Measurements from ENCODE around the gene UNG. TPM values are rescaled to one million over a fixed set of nuclear protein-coding genes. Genes with fewer than 3 reads are reported as not detected.

The UNG gene
- total RNA-seq, 4 donors from 2014 or later, result 28.0 to 43.1 (median 38.7) TPM

GRCh38 chr12:109074866-109075265 is 22.5 kb upstream of the UNG start:
- intact Hi-C loops (cut with DNase I), result no loop called here
- no peak for DNase-seq

DNA sequence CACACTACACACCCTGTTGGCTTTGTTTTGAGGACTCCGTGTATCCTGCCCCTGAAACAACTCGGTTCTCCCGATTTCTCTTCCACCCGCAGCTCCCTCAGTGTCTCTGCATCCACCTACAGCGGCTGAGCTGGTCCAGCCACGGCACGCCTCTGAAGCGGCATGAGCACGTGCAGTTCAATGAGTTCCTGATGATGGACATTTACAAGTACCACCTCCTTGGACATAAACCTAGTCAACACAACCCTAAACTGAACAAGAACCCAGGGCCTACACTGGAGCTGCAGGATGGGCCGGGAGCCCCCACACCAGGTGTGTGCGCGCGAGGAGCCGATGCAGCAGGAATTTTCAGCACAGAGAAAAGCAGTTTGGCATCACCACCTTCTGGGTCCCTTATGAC is 14.6 kb upstream of the UNG start:
- Histone ChIP-seq H3K36me3 (peaks cover 13 to 92% (median 49%) of the 10 kb centered on the region in 3 donors), H3K27ac (no peak overlapping the region), H3K4me3 (no peak overlapping the region), H3K4me1 (no peaks in the 10 kb centered on the region), H3K9me3 (no peaks in the 10 kb centered on the region), H3K27me3 (no peaks in the 10 kb centered on the region)
- TF ChIP-seq POLR2A (IDR thresholded peaks at IDR 0.05) (no peak), CTCF (IDR thresholded peaks at IDR 0.05) (no peak)
- 90 to 91% methylated on average over 9 to 14 of the region's 14 CpGs for WGBS, 2 donors
- intact Hi-C loops (cut with DNase I), result no loop called here
- no peak for DNase-seq

More at GRCh38 chr12:109074866-109075265, 22.5 kb upstream of the UNG start:
- Histone ChIP-seq H3K4me1 (no peaks in the 10 kb centered on the region), H3K27ac (no peak overlapping the region), H3K4me3 (no peak overlapping the region), H3K36me3 (peaks cover 0 to 79% (median 13%) of the 10 kb centered on the region in 3 donors), H3K9me3 (no peaks in the 10 kb centered on the region), H3K27me3 (no peaks in the 10 kb centered on the region)
- TF ChIP-seq POLR2A (IDR thresholded peaks at IDR 0.05), result no peak
- TF ChIP-seq CTCF (IDR thresholded peaks at IDR 0.05), result no peak

- no peak for TF ChIP-seq POLR2A (IDR thresholded peaks at IDR 0.05)
- TF ChIP-seq CTCF (IDR thresholded peaks at IDR 0.05), result no peak
- Histone ChIP-seq H3K27me3 (no peaks in the 10 kb centered on the region), H3K27ac (no peak overlapping the region), H3K4me1 (no peaks in the 10 kb centered on the region), H3K4me3 (no peak overlapping the region), H3K36me3 (peaks cover 13 to 96% (median 54%) of the 10 kb centered on the region in 3 donors), H3K9me3 (no peaks in the 10 kb centered on the region)
- no peak for DNase-seq
- intact Hi-C loops (cut with DNase I), result no loop called here
- 92 to 94% methylated on average over 2 of the region's 2 CpGs for WGBS, 2 donors
These were observed 13.0 kb upstream of the UNG start for GRCh38 chr12:109084425-109084824.

DNA sequence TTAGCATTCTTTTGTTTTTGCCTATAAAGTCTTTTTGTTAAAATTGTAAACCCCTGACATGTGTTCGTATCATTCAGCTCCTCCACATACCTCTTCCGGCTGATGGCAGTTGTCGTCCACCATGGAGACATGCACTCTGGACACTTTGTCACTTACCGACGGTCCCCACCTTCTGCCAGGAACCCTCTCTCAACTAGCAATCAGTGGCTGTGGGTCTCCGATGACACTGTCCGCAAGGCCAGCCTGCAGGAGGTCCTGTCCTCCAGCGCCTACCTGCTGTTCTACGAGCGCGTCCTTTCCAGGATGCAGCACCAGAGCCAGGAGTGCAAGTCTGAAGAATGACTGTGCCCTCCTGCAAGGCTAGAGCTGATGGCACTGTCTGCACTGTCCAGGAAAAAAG is 11.8 kb upstream of the UNG start:
- TF ChIP-seq POLR2A (IDR thresholded peaks at IDR 0.05) (no peak), CTCF (IDR thresholded peaks at IDR 0.05) (no peak)
- Histone ChIP-seq H3K36me3 (peaks cover 7 to 98% (median 54%) of the 10 kb centered on the region in 3 donors), H3K4me3 (no peak overlapping the region), H3K9me3 (no peaks in the 10 kb centered on the region), H3K27ac (no peak overlapping the region), H3K27me3 (no peaks in the 10 kb centered on the region), H3K4me1 (peaks cover 0 to 3% (median 0%) of the 10 kb centered on the region in 3 donors)
- WGBS, 2 donors, result 95 to 96% methylated on average over 11 of the region's 11 CpGs
- DNase-seq, result no peak
- intact Hi-C loops (cut with DNase I), result no loop called here

DNA sequence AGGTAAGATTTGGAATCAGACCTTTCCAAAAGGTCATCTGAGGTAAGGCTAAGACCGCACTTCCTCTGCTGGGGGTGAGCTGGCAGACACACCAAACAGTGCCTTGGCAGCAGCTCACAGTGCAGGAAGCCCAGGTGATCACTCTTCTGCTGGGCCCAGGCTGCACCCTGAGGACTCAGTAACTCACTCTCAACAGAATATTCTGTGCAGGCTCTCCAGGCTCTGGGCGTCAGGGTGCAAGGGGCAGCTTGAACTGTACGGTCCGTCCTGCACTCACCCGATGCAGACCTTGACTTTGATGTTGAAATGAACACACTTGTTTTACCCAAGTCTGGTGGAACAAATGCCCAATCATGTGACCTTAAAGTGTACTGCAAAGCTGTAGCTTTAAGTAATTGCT is 10.1 kb upstream of the UNG start:
- no peak for TF ChIP-seq CTCF (IDR thresholded peaks at IDR 0.05)
- no peak for TF ChIP-seq POLR2A (IDR thresholded peaks at IDR 0.05)
- Histone ChIP-seq H3K27me3 (no peaks in the 10 kb centered on the region), H3K4me1 (peaks cover 6 to 19% (median 14%) of the 10 kb centered on the region in 3 donors), H3K36me3 (peaks cover 7 to 96% (median 53%) of the 10 kb centered on the region in 3 donors), H3K27ac (no peak overlapping the region), H3K4me3 (no peak overlapping the region), H3K9me3 (no peaks in the 10 kb centered on the region)
- no peak for DNase-seq
- 48 to 60% methylated on average over 5 of the region's 5 CpGs for WGBS, 2 donors
- intact Hi-C loops (cut with DNase I), result no loop called here
